A673 (cell line): Measurements from ENCODE around the gene ZDHHC17.

Source experiments
- CTCF ChIP-seq: fragments of 300-800, 200-600 bp; sonication (generic); conservative IDR thresholded peaks from 2 replicates; pipeline ENCODE4 v1.5.1; 2017; ENCODE audit warnings: low read depth, mild to moderate bottlenecking, antibody characterized with exemption, low read length, moderate library complexity, mixed read lengths
- EZH2 ChIP-seq: fragments of 200-600 bp; sonication (generic); IDR thresholded peaks from 2 replicates; pipeline ENCODE4 v1.6.1; 2017; ENCODE audit warnings: borderline replicate concordance, low read depth, mild to moderate bottlenecking, mixed read lengths, antibody characterized with exemption, low read length; ENCODE audit not compliant: poor library complexity, severe bottlenecking

GRCh38 chr12:76720068-76720467 lies 43.8 kb upstream of the ZDHHC17 start:
- TF ChIP-seq CTCF (no peak), EZH2 (no peak)
